H1 (cell line): Measurements from ENCODE around the gene PLIN4. TPM values are rescaled to one million over a fixed set of nuclear protein-coding genes. Genes with fewer than 3 reads are reported as not detected.

Source experiments
- CTCF ChIA-PET: fragments of 300-600 bp; sonication (Branson Sonifier 250); formaldehyde crosslinking; loops from one replicate; lab custom pipeline; 2021; ENCODE audit not compliant: partially characterized antibody; lab: Charles Lee
- POLR2A ChIA-PET: fragments of 300-600 bp; sonication (Branson Sonifier 250); formaldehyde crosslinking; loops from one replicate; lab custom pipeline; 2021; ENCODE audit warnings: inconsistent platforms; ENCODE audit not compliant: partially characterized antibody; lab: Charles Lee
- DNase-seq, 2 experiments: peaks; one replicate each; pipeline versions ENCODE4 v3.0.0 to v3.0.0-alpha.2; 2010 to 2022; ENCODE audit warnings: low spot score in 2 of 2, low read depth in 1 of 2, mixed read lengths in 1 of 2
- FAIRE-seq: peaks from 2 replicates; lab custom pipeline; 2011; peaks lifted over from hg19 to GRCh38; lab: Jason Lieb, UNC
- H2AFZ ChIP-seq: 2 replicates; pipeline ENCODE4 v1.8.1; 2012; ENCODE audit warnings: low read length, inconsistent platforms
- H2AK5ac ChIP-seq: 2 replicates; pipeline ENCODE4 v1.6.1; 2013; ENCODE audit warnings: low read depth, low read length
- H2BK120ac ChIP-seq: replicated peaks from 2 replicates; pipeline ENCODE3; 2013; ENCODE audit warnings: low read depth, low read length, inconsistent platforms
- H2BK12ac ChIP-seq: 2 replicates; pipeline ENCODE4 v1.6.1; 2013; ENCODE audit warnings: low read depth, low read length
- H2BK15ac ChIP-seq: 2 replicates; pipeline ENCODE4 v1.6.1; 2013; ENCODE audit warnings: low read length
- H2BK20ac ChIP-seq: 2 replicates; pipeline ENCODE4 v1.6.1; 2013; ENCODE audit warnings: low read length
- H2BK5ac ChIP-seq: 2 replicates; pipeline ENCODE4 v1.6.1; 2013; ENCODE audit warnings: low read depth, low read length
- H3K14ac ChIP-seq: 2 replicates; pipeline ENCODE4 v1.6.1; 2013; ENCODE audit warnings: inconsistent platforms; ENCODE audit not compliant: insufficient read length
- H3K18ac ChIP-seq: 2 replicates; pipeline ENCODE4 v1.6.1; 2013; ENCODE audit warnings: low read length; ENCODE audit errors: extremely low read depth
- H3K23ac ChIP-seq: 2 replicates; pipeline ENCODE4 v1.6.1; 2013; ENCODE audit warnings: inconsistent platforms; ENCODE audit not compliant: insufficient read length
- H3K23me2 ChIP-seq: 2 replicates; pipeline ENCODE4 v1.6.1; 2013; ENCODE audit warnings: low read depth, low read length
- H3K27ac ChIP-seq: 2 replicates; pipeline ENCODE4 v1.6.1; 2011; ENCODE audit warnings: low read depth, low read length, inconsistent platforms
- H3K27me3 ChIP-seq, 4 experiments: replicated peaks in 1 of 4; 1 replicate in 1 of 4; 2 replicates in 3 of 4; pipeline versions ENCODE4 v1.6.1 to v1.8.1; 2011 to 2013; ENCODE audit warnings: low read length in 3 of 4, mild to moderate bottlenecking in 3 of 4, inconsistent platforms in 2 of 4, mixed read lengths in 2 of 4, moderate library complexity in 1 of 4; ENCODE audit not compliant: control insufficient read depth in 3 of 4, insufficient read depth in 3 of 4; ENCODE audit errors: extremely low read depth in 1 of 4
- H3K36me3 ChIP-seq, 4 experiments: 2 replicates each; pipeline versions ENCODE4 v1.6.1 to v1.8.1; 2011 to 2013; ENCODE audit warnings: mild to moderate bottlenecking in 4 of 4, low read length in 3 of 4, moderate library complexity in 2 of 4, control low read depth in 1 of 4, inconsistent platforms in 1 of 4; ENCODE audit not compliant: insufficient read depth in 4 of 4, control insufficient read depth in 2 of 4
- H3K4ac ChIP-seq: replicated peaks from 2 replicates; pipeline ENCODE3; 2013; ENCODE audit warnings: low read length, low read depth, mixed read lengths, inconsistent platforms; ENCODE audit not compliant: insufficient read length
- H3K4me1 ChIP-seq, 4 experiments: replicated peaks in 1 of 4; 1 replicate in 1 of 4; 2 replicates in 3 of 4; pipeline versions ENCODE4 v1.6.1 to v1.8.1; 2011 to 2013; ENCODE audit warnings: low read length in 3 of 4, inconsistent platforms in 2 of 4, mixed read lengths in 1 of 4; ENCODE audit not compliant: insufficient read depth in 4 of 4, control insufficient read depth in 3 of 4
- H3K4me2 ChIP-seq, 2 experiments: 2 replicates each; pipeline versions ENCODE4 v1.6.1 to v1.8.1; 2011 to 2013; ENCODE audit warnings: low read depth in 2 of 2, low read length in 2 of 2, control low read depth in 1 of 2, inconsistent platforms in 1 of 2, mild to moderate bottlenecking in 1 of 2; ENCODE audit not compliant: insufficient read depth in 1 of 2
- H3K4me3 ChIP-seq, 4 experiments: fragments of 200-600, 300-600 bp in 1 of 4; sonication (generic), shearing (Covaris generic), sonication (Bioruptor Twin) in 1 of 4; 2 replicates each; pipeline versions ENCODE4 v1.5.1 to v1.8.1; 2011 to 2016; ENCODE audit warnings: low read length in 4 of 4, low read depth in 3 of 4, control low read depth in 2 of 4, inconsistent platforms in 2 of 4, mild to moderate bottlenecking in 2 of 4, mixed read lengths in 1 of 4, moderate library complexity in 1 of 4; ENCODE audit not compliant: insufficient read depth in 2 of 4; ENCODE audit errors: extremely low read depth in 1 of 4
- H3K56ac ChIP-seq: replicated peaks from 2 replicates; pipeline ENCODE3; 2013; ENCODE audit warnings: low read depth, mild to moderate bottlenecking, mixed read lengths, low read length, inconsistent platforms; ENCODE audit not compliant: insufficient read length
- H3K79me1 ChIP-seq: 2 replicates; pipeline ENCODE4 v1.6.1; 2013; ENCODE audit warnings: low read depth, low read length, control low read depth
- H3K79me2 ChIP-seq, 2 experiments: 2 replicates each; pipeline versions ENCODE4 v1.6.1 to v1.8.1; 2012 to 2013; ENCODE audit warnings: low read length in 2 of 2, mild to moderate bottlenecking in 2 of 2, inconsistent platforms in 1 of 2; ENCODE audit not compliant: insufficient read depth in 2 of 2, control insufficient read depth in 1 of 2
- H3K9ac ChIP-seq, 4 experiments: replicated peaks in 1 of 4; 1 replicate in 1 of 4; 2 replicates in 3 of 4; pipeline versions ENCODE4 v1.6.1 to v1.8.1; 2011 to 2013; ENCODE audit warnings: low read depth in 3 of 4, low read length in 3 of 4, control low read depth in 2 of 4, mild to moderate bottlenecking in 2 of 4, moderate library complexity in 2 of 4, inconsistent platforms in 1 of 4; ENCODE audit errors: extremely low read depth in 1 of 4
- H3K9me3 ChIP-seq, 2 experiments: 2 replicates each; pipeline versions ENCODE4 v1.6.1 to v1.8.1; 2012 to 2013; ENCODE audit warnings: mild to moderate bottlenecking in 2 of 2, moderate library complexity in 2 of 2, control low read depth in 1 of 2, inconsistent platforms in 1 of 2, low read depth in 1 of 2, low read length in 1 of 2, mixed read lengths in 1 of 2; ENCODE audit not compliant: insufficient read depth in 2 of 2
- H4K20me1 ChIP-seq, 2 experiments: replicated peaks in 1 of 2; 2 replicates each; pipeline versions ENCODE3 to v1.8.1; 2011 to 2013; ENCODE audit warnings: inconsistent platforms in 2 of 2, low read length in 2 of 2, mild to moderate bottlenecking in 1 of 2; ENCODE audit not compliant: insufficient read depth in 2 of 2, control insufficient read depth in 1 of 2
- H4K5ac ChIP-seq: 2 replicates; pipeline ENCODE4 v1.6.1; 2013; ENCODE audit warnings: low read length, low read depth, mixed read lengths, inconsistent platforms; ENCODE audit not compliant: insufficient read length
- H4K8ac ChIP-seq: 2 replicates; pipeline ENCODE4 v1.8.0; 2013; ENCODE audit warnings: mild to moderate bottlenecking, moderate library complexity, low read length, inconsistent platforms; ENCODE audit not compliant: insufficient read depth; ENCODE audit errors: extremely low read depth
- H4K91ac ChIP-seq: replicated peaks from 2 replicates; pipeline ENCODE3; 2013; ENCODE audit warnings: low read length, mixed read lengths, inconsistent platforms; ENCODE audit not compliant: insufficient read length
- EGR1 ChIP-seq: IDR thresholded peaks from 2 replicates; pipeline ENCODE4 v1.6.1; 2011; ENCODE audit warnings: low read depth, low read length, borderline replicate concordance
- SP1 ChIP-seq: IDR thresholded peaks from 2 replicates; pipeline ENCODE4 v1.6.1; 2011; ENCODE audit warnings: low read depth, low read length
- SUZ12 ChIP-seq: fragments of 200-600 bp; sonication (generic); IDR thresholded peaks from 2 replicates; pipeline ENCODE4 v1.6.1; 2012; ENCODE audit warnings: mild to moderate bottlenecking, inconsistent platforms, low read length, moderate library complexity, mixed read lengths
- WGBS, 2 experiments: shearing (Covaris generic) in 1 of 2; methylation state at CpG; one replicate each; pipeline versions ENCODE4 v1.1.6 to v1.1.7; 2013 to 2015; ENCODE audit warnings: low lambda C conversion rate in 2 of 2, mixed read lengths in 2 of 2, inconsistent platforms in 1 of 2, low coverage in 1 of 2, missing lambda C conversion rate in 1 of 2; ENCODE audit not compliant: insufficient replicate concordance in 2 of 2, insufficient coverage in 1 of 2, insufficient read length in 1 of 2; ENCODE audit errors: extremely low coverage in 1 of 2, missing lambda C conversion rate in 1 of 2; 5-methylcytosine and 5-hydroxymethylcytosine counted together
- polyA plus RNA-seq, 7 experiments: library from polyadenylated mRNA; depleted of rRNA in 3 of 7; stranded (reverse) in 5 of 7; unstranded in 2 of 7; fragments of >200 nt in 5 of 7; fragments of 200-250 nt in 2 of 7; gene quantifications; 1 replicate in 5 of 7; 2 replicates in 1 of 7; 4 replicates in 1 of 7; pipeline versions ENCODE4 v1.2.1 to v1.2.3, GENCODE V29; 2011 to 2013; ENCODE audit warnings: missing spikeins in 2 of 7, mixed read lengths in 2 of 7
- total RNA-seq: library from RNA; stranded (reverse); fragmentation: NEBNext Ultra II Directional; extraction: Animal tissue kit (Norgen Biotek cat#: 25700); gene quantifications from 2 replicates; pipeline ENCODE4 v1.2.1, GENCODE V29; 2021

The PLIN4 gene
- total and polyA plus RNA-seq, 2 of the 8 experiments (the other 6 are each of a cell fraction or from before 2014, with no cell fraction given), result 0.35 to 0.45 TPM

- TF ChIP-seq SUZ12 (no peak), SP1 (no peak), EGR1 (no peak)
- POLR2A ChIA-PET, result interaction anchor here (0.6 to 2.9 kb wide), 11 partner anchors 8 to 296 kb away, joined by 3 to 10 read pairs (median 4); partner anchors contain the start of genes PLIN4 and UBXN6
- FAIRE-seq, result no peak
Measured at GRCh38 chr19:4473011-4473762, 45.1 kb downstream of the PLIN4 start.

More at GRCh38 chr19:4473011-4473762, 45.1 kb downstream of the PLIN4 start:
- H2AFZ ChIP-seq, result no peak overlapping the region
- no peak overlapping the region for H3K56ac ChIP-seq
- H2BK15ac ChIP-seq, result no peak overlapping the region
- H3K79me1 ChIP-seq, result peaks cover 14% of the 10 kb centered on the region; the same call in 1 of the 2 replicates
- peaks cover 0 to 16% (median 11%) of the 10 kb centered on the region in 4 experiments; a peak in 5 of 7 replicates for H3K4me1 ChIP-seq
- H3K14ac ChIP-seq, result no peak overlapping the region
- H3K23ac ChIP-seq, result no peak overlapping the region
- H3K79me2 ChIP-seq, result peaks cover 14 to 35% of the 10 kb centered on the region in 2 experiments; a peak in 3 of 4 replicates
- no peak overlapping the region; the same call in 1 of the 2 replicates for H2AK5ac ChIP-seq
- 36% methylated on average over 20 of the region's 25 CpGs; no CpG with 5 or more reads in 1 of the 2 experiments for WGBS, 2 experiments
- CTCF ChIA-PET, result interaction anchor here (2.1 kb wide), 1 partner anchor 19 kb away, joined by 5 read pairs; no protein-coding TSS in a partner anchor
- H4K91ac ChIP-seq, result no peak overlapping the region
- H3K18ac ChIP-seq, result no peak overlapping the region
- H3K36me3 ChIP-seq, result peaks cover 6 to 21% (median 14%) of the 10 kb centered on the region in 4 experiments; a peak in 7 of 8 replicates
- peak overlapping the region; percentile 10 for H4K5ac ChIP-seq
- H2BK120ac ChIP-seq, result no peak overlapping the region
- H4K20me1 ChIP-seq, result peaks cover 0 to 14% of the 10 kb centered on the region in 2 experiments
- peak overlapping the region; percentile 34 to 85 (median 58); a peak in 6 of 7 replicates for H3K9ac ChIP-seq
- H3K9me3 ChIP-seq, result no peaks in the 10 kb centered on the region
- H2BK5ac ChIP-seq, result no peak overlapping the region
- H3K4me2 ChIP-seq, result peak overlapping the region; percentile 81 to 95
- H3K4me3 ChIP-seq, result peak overlapping the region; percentile 69 to 99 (median 74)
- no peak overlapping the region for H3K4ac ChIP-seq
- H2BK20ac ChIP-seq, result no peak overlapping the region
- no peak for DNase-seq
- no peak overlapping the region; the same call in 1 of the 2 replicates for H3K27ac ChIP-seq
- H3K27me3 ChIP-seq, result no peaks in the 10 kb centered on the region; a peak in 1 of 7 replicates
- peaks cover 22% of the 10 kb centered on the region for H3K23me2 ChIP-seq
- H4K8ac ChIP-seq, result no peak overlapping the region; the same call in 1 of the 2 replicates
- no peak overlapping the region for H2BK12ac ChIP-seq
